Neural progenitor cell (in vitro differentiated cells): ENCODE results near the gene GART.

Experiments used
- EZH2 ChIP-seq: fragments of 200-600 bp; sonication (generic); IDR thresholded peaks from 2 replicates; pipeline ENCODE4 v1.6.1; 2017; ENCODE audit warnings: antibody characterized with exemption, mild to moderate bottlenecking, moderate library complexity
- TF ChIP-seq, protein P1 (sequence below): fragments of 200-600 bp; sonication (generic); IDR thresholded peaks from 2 replicates; pipeline ENCODE4 v1.5.1; 2017; ENCODE audit warnings: antibody characterized with exemption, mild to moderate bottlenecking

DNA sequence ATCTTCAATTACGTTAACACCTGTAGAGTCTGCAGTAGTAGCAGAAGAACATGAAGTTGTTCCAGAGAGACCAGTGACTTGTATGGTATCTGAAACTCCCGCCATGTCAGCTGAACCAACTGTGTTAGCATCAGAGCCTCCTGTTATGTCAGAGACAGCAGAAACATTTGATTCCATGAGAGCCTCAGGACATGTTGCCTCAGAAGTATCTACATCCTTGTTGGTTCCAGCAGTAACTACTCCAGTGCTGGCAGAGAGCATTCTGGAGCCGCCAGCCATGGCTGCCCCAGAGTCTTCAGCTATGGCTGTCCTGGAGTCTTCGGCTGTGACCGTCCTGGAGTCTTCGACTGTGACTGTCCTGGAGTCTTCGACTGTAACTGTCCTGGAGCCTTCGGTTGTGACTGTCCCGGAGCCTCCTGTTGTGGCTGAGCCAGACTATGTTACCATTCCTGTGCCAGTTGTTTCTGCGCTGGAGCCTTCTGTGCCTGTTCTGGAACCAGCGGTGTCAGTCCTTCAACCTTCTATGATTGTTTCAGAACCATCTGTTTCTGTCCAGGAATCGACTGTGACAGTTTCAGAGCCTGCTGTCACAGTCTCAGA, 11.2 kb upstream of the GART start:
- TF ChIP-seq, protein P1, sequence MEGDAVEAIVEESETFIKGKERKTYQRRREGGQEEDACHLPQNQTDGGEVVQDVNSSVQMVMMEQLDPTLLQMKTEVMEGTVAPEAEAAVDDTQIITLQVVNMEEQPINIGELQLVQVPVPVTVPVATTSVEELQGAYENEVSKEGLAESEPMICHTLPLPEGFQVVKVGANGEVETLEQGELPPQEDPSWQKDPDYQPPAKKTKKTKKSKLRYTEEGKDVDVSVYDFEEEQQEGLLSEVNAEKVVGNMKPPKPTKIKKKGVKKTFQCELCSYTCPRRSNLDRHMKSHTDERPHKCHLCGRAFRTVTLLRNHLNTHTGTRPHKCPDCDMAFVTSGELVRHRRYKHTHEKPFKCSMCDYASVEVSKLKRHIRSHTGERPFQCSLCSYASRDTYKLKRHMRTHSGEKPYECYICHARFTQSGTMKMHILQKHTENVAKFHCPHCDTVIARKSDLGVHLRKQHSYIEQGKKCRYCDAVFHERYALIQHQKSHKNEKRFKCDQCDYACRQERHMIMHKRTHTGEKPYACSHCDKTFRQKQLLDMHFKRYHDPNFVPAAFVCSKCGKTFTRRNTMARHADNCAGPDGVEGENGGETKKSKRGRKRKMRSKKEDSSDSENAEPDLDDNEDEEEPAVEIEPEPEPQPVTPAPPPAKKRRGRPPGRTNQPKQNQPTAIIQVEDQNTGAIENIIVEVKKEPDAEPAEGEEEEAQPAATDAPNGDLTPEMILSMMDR = no peak
- no peak for TF ChIP-seq EZH2
